GM19035 (cell line): ENCODE measurements around the gene TBC1D5.
A peak's percentile ranks its signal among the peaks of the same experiment; 100 is the strongest.

Source experiments
- ATAC-seq: cut with Tn5 transposase; IDR thresholded peaks from one replicate; pipeline ENCODE4 v1.9.1; 2021; ENCODE audit not compliant: unreplicated experiment

The TBC1D5 gene

GRCh38 chr3:17119201-17120072 lies 623.0 kb downstream of the TBC1D5 start:
- ATAC-seq: no peak

DNA sequence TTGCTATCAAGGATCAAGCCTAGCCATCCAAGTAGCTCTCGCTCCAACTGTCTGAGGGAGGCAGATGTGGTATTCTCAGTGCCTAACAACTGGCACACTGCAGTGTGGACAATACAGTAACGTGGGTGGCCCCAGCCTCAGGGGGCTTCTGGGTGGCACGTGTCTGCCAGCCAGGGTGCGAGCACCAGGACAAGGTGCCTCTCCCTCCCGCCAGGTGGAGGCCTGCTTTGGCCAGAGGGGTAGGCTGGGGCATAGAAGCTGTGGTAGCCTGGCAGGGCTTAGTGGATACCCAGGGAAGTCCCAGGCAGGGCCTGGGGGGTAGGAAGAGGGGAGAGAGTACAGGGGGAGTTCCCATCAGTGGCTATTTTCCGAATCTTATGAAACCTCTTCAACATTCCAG lies 623.7 kb downstream of the TBC1D5 start:
- ATAC-seq: no peak

DNA sequence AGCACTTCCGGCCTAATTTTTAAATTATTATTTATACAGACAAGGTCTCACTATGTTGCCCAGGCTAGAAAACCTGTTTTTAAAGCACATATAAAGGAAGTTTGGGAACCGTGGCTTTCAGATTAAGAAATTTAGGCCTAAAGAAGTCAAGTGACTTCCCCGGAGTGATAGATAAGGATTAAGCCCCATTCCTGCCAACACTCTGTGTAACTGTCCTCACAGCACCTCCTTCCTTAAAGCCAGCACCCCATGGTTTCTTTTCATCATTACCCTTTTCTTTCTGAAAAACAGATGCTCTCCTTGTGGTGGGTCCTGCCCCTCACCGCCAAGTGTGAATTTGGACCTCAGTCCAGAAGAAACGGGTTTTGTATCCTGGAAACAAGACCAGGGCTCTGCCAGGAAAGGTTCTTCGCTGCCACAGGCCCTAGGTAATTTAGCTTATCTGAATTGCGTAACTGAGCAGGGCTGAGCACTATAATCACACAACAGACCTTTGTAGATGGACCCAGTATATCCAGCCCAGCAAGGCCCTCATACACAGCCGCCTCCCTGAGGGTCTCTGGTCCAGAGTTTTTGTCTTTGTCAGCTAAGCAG lies 626.3 kb downstream of the TBC1D5 start:
- ATAC-seq: no peak

DNA sequence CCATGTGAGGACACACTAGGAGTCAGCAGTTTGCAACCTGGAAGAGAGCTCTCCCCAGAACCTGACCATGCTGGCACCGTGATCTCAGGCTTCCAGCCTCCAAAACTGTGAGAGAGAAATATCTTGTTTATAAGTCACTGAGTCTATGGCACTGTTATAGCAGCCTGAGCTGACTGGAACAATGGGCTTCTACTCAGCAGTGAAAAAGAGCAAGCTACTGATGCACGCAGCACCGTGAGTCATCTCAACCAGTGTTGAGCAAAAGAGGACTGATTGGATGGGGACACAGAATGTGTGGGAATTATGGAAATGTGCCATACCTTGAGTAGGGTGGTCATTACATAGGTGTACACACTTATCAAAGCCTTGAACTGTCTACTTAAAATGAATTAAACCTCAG lies 627.2 kb downstream of the TBC1D5 start:
- no peak for ATAC-seq

DNA sequence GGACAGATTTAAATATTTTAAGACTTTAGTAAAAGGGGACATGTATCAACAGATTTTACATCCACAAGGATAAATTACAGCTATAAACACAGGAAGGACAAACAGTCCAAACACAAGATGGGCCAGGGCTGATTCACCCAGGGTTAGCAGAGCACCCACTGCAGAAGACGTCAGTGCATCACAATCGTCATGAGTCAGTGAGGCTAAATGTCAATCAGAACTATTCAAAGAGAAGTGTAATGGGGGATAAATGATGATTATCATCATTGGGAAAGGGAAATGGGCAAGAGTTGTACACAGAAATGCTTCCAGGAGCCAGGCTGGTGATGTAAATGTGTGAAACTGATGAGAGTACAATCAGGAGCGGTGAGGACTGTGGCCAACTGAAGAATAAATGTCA lies 630.8 kb downstream of the TBC1D5 start:
- no peak for ATAC-seq

DNA sequence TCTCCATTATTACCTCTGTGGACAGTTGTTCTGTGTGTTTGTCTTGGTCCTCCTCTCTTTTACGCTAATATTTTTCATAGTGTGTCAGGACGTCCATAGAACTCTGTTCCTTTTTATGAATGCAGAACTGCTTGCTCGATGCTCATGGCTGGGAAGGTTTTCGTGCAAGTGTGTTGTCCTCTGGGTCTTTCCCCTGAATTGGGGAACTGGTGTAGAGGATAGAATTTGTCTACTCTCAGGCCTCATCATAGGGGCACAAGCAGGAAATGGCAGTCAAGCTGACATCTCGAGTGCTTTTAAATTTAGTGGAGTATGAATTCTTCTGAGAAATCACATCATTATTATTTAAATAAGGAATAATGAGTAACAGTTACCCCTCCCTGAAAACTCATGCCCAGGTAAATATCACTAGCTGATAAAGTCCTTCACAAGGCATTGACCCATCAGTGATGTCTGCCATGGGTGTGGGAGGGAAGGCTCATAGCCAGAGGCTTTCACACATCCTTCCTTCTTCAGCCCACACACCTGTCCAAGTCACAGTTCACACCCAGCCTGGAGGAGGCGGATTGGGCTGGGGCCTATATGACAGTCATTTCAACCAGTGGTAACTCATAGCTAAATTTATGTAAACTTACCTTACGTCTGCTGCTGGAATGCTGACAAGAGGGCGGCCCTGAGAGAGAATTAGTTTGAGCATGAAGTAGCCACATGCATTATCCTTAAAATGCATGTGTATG lies 631.6 kb downstream of the TBC1D5 start:
- peak; percentile 46 for ATAC-seq
